Neutrophil (primary cell): Measurements from ENCODE around the gene TTC27.

Experiments used
- H3K27ac ChIP-seq: fragments of 200-600 bp; sonication (generic); 2 replicates; pipeline ENCODE4 v1.5.1; 2016; ENCODE audit warnings: mild to moderate bottlenecking, moderate library complexity
- H3K27me3 ChIP-seq: fragments of 200-600 bp; sonication (generic); 2 replicates; pipeline ENCODE4 v1.6.0; 2016; ENCODE audit warnings: mild to moderate bottlenecking
- H3K36me3 ChIP-seq: fragments of 200-600 bp; sonication (generic); 2 replicates; pipeline ENCODE4 v1.5.1; 2017
- H3K4me1 ChIP-seq, 2 experiments: fragments of 200-600 bp in 1 of 2; sonication (generic) in 1 of 2; 1 replicate in 1 of 2; 2 replicates in 1 of 2; pipeline versions ENCODE4 v1.5.1 to v1.6.1; 2013 to 2016; ENCODE audit warnings: low read depth in 1 of 2, low read length in 1 of 2, mild to moderate bottlenecking in 1 of 2, moderate library complexity in 1 of 2; ENCODE audit not compliant: control insufficient read depth in 1 of 2, insufficient read depth in 1 of 2
- H3K4me3 ChIP-seq, 2 experiments: fragments of 200-600 bp in 1 of 2; sonication (generic) in 1 of 2; 1 replicate in 1 of 2; 2 replicates in 1 of 2; pipeline ENCODE4 v1.5.1; 2013 to 2016; ENCODE audit warnings: low read depth in 1 of 2, low read length in 1 of 2, mild to moderate bottlenecking in 1 of 2, moderate library complexity in 1 of 2
- H3K9me3 ChIP-seq: fragments of 200-600 bp; sonication (generic); 2 replicates; pipeline ENCODE4 v1.5.1; 2016
- TF ChIP-seq, protein P1 (sequence below): fragments of 200-600 bp; sonication (generic); IDR thresholded peaks from 2 replicates; pipeline ENCODE4 v1.5.1; 2016; ENCODE audit warnings: antibody characterized with exemption

The TTC27 gene

DNA sequence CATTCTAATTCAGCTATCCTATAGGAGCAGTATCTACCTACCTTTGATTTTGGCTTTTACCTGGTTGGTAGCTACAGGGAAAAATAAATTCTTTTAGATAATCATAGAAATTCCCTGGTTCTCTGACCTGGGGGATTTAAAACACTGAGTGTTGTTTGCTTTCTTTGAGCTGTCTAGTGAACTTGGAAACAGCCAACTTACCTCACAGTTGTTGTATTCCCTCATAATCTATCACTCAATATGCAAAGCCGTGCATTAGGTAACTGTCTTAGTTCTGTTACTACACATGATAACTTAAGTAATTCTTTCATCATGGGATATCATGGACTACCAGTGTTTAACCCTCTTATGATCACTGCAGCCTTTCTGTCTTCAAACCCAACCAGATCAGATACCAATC is 127.8 kb downstream of the TTC27 start:
- H3K27me3 ChIP-seq: no peaks in the 10 kb centered on the region
- TF ChIP-seq, protein P1, sequence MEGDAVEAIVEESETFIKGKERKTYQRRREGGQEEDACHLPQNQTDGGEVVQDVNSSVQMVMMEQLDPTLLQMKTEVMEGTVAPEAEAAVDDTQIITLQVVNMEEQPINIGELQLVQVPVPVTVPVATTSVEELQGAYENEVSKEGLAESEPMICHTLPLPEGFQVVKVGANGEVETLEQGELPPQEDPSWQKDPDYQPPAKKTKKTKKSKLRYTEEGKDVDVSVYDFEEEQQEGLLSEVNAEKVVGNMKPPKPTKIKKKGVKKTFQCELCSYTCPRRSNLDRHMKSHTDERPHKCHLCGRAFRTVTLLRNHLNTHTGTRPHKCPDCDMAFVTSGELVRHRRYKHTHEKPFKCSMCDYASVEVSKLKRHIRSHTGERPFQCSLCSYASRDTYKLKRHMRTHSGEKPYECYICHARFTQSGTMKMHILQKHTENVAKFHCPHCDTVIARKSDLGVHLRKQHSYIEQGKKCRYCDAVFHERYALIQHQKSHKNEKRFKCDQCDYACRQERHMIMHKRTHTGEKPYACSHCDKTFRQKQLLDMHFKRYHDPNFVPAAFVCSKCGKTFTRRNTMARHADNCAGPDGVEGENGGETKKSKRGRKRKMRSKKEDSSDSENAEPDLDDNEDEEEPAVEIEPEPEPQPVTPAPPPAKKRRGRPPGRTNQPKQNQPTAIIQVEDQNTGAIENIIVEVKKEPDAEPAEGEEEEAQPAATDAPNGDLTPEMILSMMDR: no peak
- no peaks in the 10 kb centered on the region for H3K36me3 ChIP-seq
- no peaks in the 10 kb centered on the region for H3K9me3 ChIP-seq
- no peak overlapping the region for H3K4me3 ChIP-seq
- no peak overlapping the region for H3K27ac ChIP-seq
- H3K4me1 ChIP-seq: no peaks in the 10 kb centered on the region

DNA sequence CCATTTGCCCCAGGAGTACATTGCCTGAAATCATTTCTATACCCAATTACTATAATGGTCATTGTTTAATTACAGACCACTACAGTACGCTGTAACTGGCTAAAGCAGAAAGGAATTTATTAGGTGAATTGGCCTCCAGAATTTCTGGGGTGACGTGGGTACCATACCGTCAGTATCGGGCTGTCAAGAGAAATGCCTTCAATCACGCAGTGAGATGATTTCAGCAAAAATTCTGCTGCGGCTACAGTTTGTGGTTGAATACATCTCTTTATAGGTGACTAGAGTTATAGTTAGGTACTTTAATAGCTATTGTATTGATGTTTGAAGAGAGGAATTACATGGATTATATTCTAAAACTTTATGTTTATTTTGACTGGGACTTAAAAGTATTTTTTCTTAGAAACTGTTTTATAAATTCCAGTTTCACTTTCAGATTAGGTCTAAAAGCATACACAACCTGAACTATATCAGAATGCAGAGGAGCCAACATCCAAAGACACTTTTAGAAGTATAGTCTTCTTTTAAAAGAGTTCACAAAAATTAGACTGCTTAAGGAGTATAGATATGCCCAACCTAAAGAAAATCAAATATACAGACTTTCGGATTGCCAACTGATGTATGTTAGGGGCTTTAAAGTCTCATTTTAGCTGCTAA is 128.4 kb downstream of the TTC27 start:
- Histone ChIP-seq H3K4me1 (no peaks in the 10 kb centered on the region), H3K9me3 (no peaks in the 10 kb centered on the region), H3K27ac (peak overlapping the region; percentile 2), H3K27me3 (no peaks in the 10 kb centered on the region), H3K4me3 (peak overlapping the region in 1 of 2 experiments; percentile 1), H3K36me3 (no peaks in the 10 kb centered on the region)
- TF ChIP-seq, protein P1: no peak

DNA sequence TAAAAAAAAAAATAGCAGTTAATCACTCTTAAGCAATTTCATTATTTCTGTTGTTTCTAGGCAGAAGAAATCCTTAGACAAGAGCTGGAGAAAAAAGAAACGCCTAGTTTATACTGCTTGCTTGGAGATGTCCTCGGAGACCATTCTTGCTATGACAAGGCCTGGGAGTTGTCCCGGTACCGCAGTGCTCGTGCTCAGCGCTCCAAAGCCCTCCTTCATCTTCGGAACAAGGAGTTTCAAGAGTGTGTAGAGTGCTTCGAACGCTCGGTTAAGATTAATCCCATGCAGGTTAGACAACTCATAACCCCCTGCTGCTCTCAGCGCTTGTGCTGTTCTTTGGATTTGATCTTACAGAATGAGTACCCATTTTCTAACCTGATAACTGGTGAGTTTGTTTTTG is 130.4 kb downstream of the TTC27 start:
- Histone ChIP-seq H3K4me1 (no peaks in the 10 kb centered on the region), H3K4me3 (no peak overlapping the region), H3K9me3 (no peaks in the 10 kb centered on the region), H3K36me3 (no peaks in the 10 kb centered on the region), H3K27me3 (no peaks in the 10 kb centered on the region), H3K27ac (no peak overlapping the region)
- TF ChIP-seq, protein P1: no peak

DNA sequence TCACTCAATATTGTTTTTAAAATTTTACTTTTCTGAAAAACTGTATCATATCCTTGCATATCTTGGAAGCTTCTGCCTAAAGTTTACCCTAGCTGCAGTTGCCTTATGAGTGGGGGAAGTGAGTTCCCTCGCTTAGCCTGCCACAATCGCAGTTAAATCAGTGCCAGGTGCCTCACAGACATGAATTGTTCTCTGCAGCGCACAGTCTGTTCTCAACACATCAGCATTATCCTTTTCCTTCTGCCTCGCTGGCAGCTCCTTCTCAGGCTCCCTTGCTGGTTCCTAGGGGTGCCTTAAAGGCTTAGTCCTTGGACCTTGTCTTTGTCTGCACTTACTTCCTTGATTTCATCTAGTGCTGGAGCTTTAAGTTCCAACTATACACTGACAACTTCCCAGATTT is 132.8 kb downstream of the TTC27 start:
- H3K4me1 ChIP-seq: no peaks in the 10 kb centered on the region
- TF ChIP-seq, protein P1: no peak
- no peaks in the 10 kb centered on the region for H3K9me3 ChIP-seq
- H3K27me3 ChIP-seq: no peaks in the 10 kb centered on the region
- no peaks in the 10 kb centered on the region for H3K36me3 ChIP-seq
- no peak overlapping the region for H3K27ac ChIP-seq
- H3K4me3 ChIP-seq: no peak overlapping the region

DNA sequence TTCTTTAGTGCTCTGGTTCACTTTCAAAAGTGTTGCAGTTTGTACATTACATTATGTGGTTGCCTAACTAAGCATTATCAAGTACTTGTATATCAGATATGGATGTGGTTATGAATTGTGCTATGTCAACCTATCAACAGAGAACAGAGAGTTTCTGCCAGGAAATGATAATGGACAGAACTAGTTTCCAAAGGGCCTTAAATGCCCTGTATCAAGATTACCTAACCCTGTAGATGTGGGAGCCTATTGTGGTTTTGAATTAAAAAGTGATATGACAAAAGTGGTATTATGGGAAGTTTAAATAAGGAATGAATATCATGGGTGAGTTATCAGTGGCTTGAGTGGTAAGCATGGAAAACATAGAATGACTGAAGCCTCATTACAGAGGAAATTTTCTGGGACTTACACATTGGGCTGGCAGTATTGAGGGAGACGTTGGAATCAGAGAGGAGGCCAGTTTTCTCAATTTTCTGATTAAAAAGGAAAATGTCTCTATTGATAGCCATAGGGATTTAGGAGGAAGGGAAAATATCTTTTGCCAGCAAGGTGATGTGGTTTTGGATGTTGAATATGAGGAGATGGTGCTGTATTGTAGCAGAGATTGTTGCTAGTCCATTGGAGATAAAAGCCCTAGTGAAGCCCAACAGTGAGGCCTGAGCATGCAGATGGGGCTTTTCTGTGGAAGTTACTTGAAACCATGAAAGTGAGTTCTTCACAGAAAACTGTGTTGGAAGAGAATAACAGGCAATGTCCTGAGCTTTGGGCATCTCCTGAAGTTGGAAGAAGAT is 140.7 kb downstream of the TTC27 start:
- H3K27me3 ChIP-seq: no peaks in the 10 kb centered on the region
- TF ChIP-seq, protein P1: no peak
- H3K4me3 ChIP-seq: no peak overlapping the region
- no peaks in the 10 kb centered on the region for H3K9me3 ChIP-seq
- H3K4me1 ChIP-seq: no peaks in the 10 kb centered on the region
- no peaks in the 10 kb centered on the region for H3K36me3 ChIP-seq
- H3K27ac ChIP-seq: no peak overlapping the region
